H9 (cell line): ENCODE results near the gene NCOA1. TPM values are rescaled to one million over a fixed set of nuclear protein-coding genes. Genes with fewer than 3 reads are reported as not detected.

Experiments used
- DNase-seq: peaks from one replicate; pipeline ENCODE4 v3.0.0-alpha.2; 2017
- H2AFZ ChIP-seq: one replicate; pipeline ENCODE4 v1.6.1; 2013; ENCODE audit warnings: mild to moderate bottlenecking, low read length, control low read depth, moderate library complexity
- H2AK5ac ChIP-seq: 2 replicates; pipeline ENCODE4 v1.6.1; 2013; ENCODE audit warnings: low read length, control low read depth, mixed read lengths; ENCODE audit not compliant: insufficient read length
- H2BK120ac ChIP-seq: one replicate; pipeline ENCODE4 v1.6.1; 2013; ENCODE audit warnings: low read depth, mild to moderate bottlenecking, low read length, control low read depth, inconsistent platforms; ENCODE audit not compliant: poor library complexity, severe bottlenecking
- H2BK12ac ChIP-seq: 2 replicates; pipeline ENCODE4 v1.6.1; 2013; ENCODE audit warnings: low read length, control low read depth, mixed read lengths, low read depth; ENCODE audit not compliant: insufficient read length
- H2BK15ac ChIP-seq: 2 replicates; pipeline ENCODE4 v1.6.1; 2013; ENCODE audit warnings: low read depth, low read length, control low read depth
- H2BK20ac ChIP-seq: one replicate; pipeline ENCODE4 v1.6.1; 2013; ENCODE audit warnings: low read depth, mild to moderate bottlenecking, low read length, control low read depth, inconsistent platforms; ENCODE audit not compliant: poor library complexity, severe bottlenecking
- H2BK5ac ChIP-seq: 2 replicates; pipeline ENCODE4 v1.6.1; 2013; ENCODE audit warnings: low read length, control low read depth, mixed read lengths; ENCODE audit not compliant: insufficient read length
- H3K14ac ChIP-seq: 2 replicates; pipeline ENCODE4 v1.6.1; 2013; ENCODE audit warnings: low read length, control low read depth; ENCODE audit not compliant: insufficient read depth
- H3K18ac ChIP-seq: 2 replicates; pipeline ENCODE4 v1.6.1; 2013; ENCODE audit warnings: low read depth, mild to moderate bottlenecking, mixed read lengths, low read length, control low read depth; ENCODE audit not compliant: insufficient read length
- H3K23ac ChIP-seq: 2 replicates; pipeline ENCODE4 v1.6.1; 2013; ENCODE audit warnings: low read length, control low read depth, mixed read lengths, low read depth; ENCODE audit not compliant: insufficient read length
- H3K23me2 ChIP-seq: 2 replicates; pipeline ENCODE4 v1.6.1; 2013; ENCODE audit warnings: low read depth, mild to moderate bottlenecking, mixed read lengths, low read length, control low read depth; ENCODE audit not compliant: insufficient read length, poor library complexity, severe bottlenecking
- H3K27ac ChIP-seq: 2 replicates; pipeline ENCODE4 v1.5.1; 2013; ENCODE audit warnings: low read length, control low read depth, mixed read lengths, low read depth; ENCODE audit not compliant: insufficient read length
- H3K27me3 ChIP-seq: 2 replicates; pipeline ENCODE4 v1.6.1; 2013; ENCODE audit warnings: low read length, control low read depth, inconsistent platforms; ENCODE audit not compliant: insufficient read depth
- H3K4ac ChIP-seq: 2 replicates; pipeline ENCODE4 v1.6.1; 2013; ENCODE audit warnings: low read depth, mild to moderate bottlenecking, control low read depth, inconsistent platforms, low read length, moderate library complexity
- H3K4me1 ChIP-seq: 2 replicates; pipeline ENCODE4 v1.6.1; 2013; ENCODE audit warnings: low read length, control low read depth, inconsistent platforms; ENCODE audit not compliant: insufficient read depth
- H3K4me2 ChIP-seq: 2 replicates; pipeline ENCODE4 v1.6.1; 2013; ENCODE audit warnings: low read length, control low read depth, mixed read lengths; ENCODE audit not compliant: insufficient read length, insufficient read depth
- H3K56ac ChIP-seq: 2 replicates; pipeline ENCODE4 v1.6.1; 2013; ENCODE audit warnings: low read depth, mild to moderate bottlenecking, mixed read lengths, low read length, control low read depth; ENCODE audit not compliant: insufficient read length
- H3K79me1 ChIP-seq: 2 replicates; pipeline ENCODE4 v1.6.1; 2013; ENCODE audit warnings: low read depth, mild to moderate bottlenecking, moderate library complexity, low read length, control low read depth, inconsistent platforms; ENCODE audit not compliant: insufficient read depth, poor library complexity, severe bottlenecking
- H3K79me2 ChIP-seq: 2 replicates; pipeline ENCODE4 v1.6.1; 2013; ENCODE audit warnings: low read length, control low read depth, inconsistent platforms; ENCODE audit not compliant: insufficient read depth
- H3K9ac ChIP-seq: 2 replicates; pipeline ENCODE4 v1.6.1; 2013; ENCODE audit warnings: low read length, control low read depth, mixed read lengths; ENCODE audit not compliant: insufficient read length; ENCODE audit errors: extremely low read depth
- H3K9me3 ChIP-seq: one replicate; pipeline ENCODE4 v1.6.1; 2013; ENCODE audit warnings: low read depth, low read length, inconsistent platforms; ENCODE audit not compliant: control insufficient read depth
- H3T11ph ChIP-seq: one replicate; pipeline ENCODE4 v1.6.1; 2013; ENCODE audit warnings: mild to moderate bottlenecking, low read length, control low read depth, inconsistent platforms
- H4K20me1 ChIP-seq: one replicate; pipeline ENCODE4 v1.6.1; 2013; ENCODE audit not compliant: control insufficient read depth, insufficient read length, insufficient read depth
- H4K5ac ChIP-seq: 2 replicates; pipeline ENCODE4 v1.6.1; 2013; ENCODE audit warnings: low read depth, mild to moderate bottlenecking, mixed read lengths, low read length, control low read depth; ENCODE audit not compliant: insufficient read length
- H4K8ac ChIP-seq: replicated peaks from 2 replicates; pipeline ENCODE4 v1.6.1; 2013; ENCODE audit warnings: low read length, control low read depth, mixed read lengths, low read depth; ENCODE audit not compliant: insufficient read length
- H4K91ac ChIP-seq: 2 replicates; pipeline ENCODE4 v1.6.1; 2013; ENCODE audit warnings: low read depth, mild to moderate bottlenecking, moderate library complexity, mixed read lengths, low read length, control low read depth; ENCODE audit not compliant: insufficient read length
- H3K27ac Mint-ChIP-seq, 3 experiments: 2 replicates in 2 of 3; 3 replicates in 1 of 3; pipeline ENCODE4 v1.8.0; 2020 to 2021; ENCODE audit warnings: mixed read lengths in 3 of 3, mild to moderate bottlenecking in 1 of 3, moderate library complexity in 1 of 3
- H3K27me3 Mint-ChIP-seq: 2 replicates; pipeline ENCODE4 v1.8.0; 2021; ENCODE audit warnings: low read depth, mild to moderate bottlenecking, moderate library complexity, mixed read lengths
- H3K36me3 Mint-ChIP-seq, 3 experiments: 2 replicates in 2 of 3; 3 replicates in 1 of 3; pipeline ENCODE4 v1.8.0; 2020 to 2021; ENCODE audit warnings: low read depth in 3 of 3, mixed read lengths in 3 of 3; ENCODE audit not compliant: insufficient read depth in 1 of 3
- H3K4me1 Mint-ChIP-seq, 2 experiments: 2 replicates each; pipeline ENCODE4 v1.8.0; 2020; ENCODE audit warnings: mixed read lengths in 2 of 2
- H3K4me3 Mint-ChIP-seq, 2 experiments: 2 replicates in 1 of 2; 3 replicates in 1 of 2; pipeline ENCODE4 v1.8.0; 2020 to 2021; ENCODE audit warnings: mild to moderate bottlenecking in 2 of 2, mixed read lengths in 2 of 2, moderate library complexity in 1 of 2
- H3K9me3 Mint-ChIP-seq, 2 experiments: 2 replicates in 1 of 2; 3 replicates in 1 of 2; pipeline ENCODE4 v1.8.0; 2020; ENCODE audit warnings: mild to moderate bottlenecking in 2 of 2, mixed read lengths in 2 of 2, moderate library complexity in 1 of 2
- CTCF ChIP-seq: fragments of 200-600 bp; sonication (generic); conservative IDR thresholded peaks from 3 replicates; pipeline ENCODE4 v1.8.0; 2021; ENCODE audit warnings: antibody characterized with exemption, mild to moderate bottlenecking
- WGBS: extraction: QIAGEN DNeasy Blood & Tissue Kit; methylation state at CpG from one replicate; pipeline ENCODE4 v1.1.7; 2013; ENCODE audit warnings: missing lambda C conversion rate, low lambda C conversion rate, mixed read lengths; ENCODE audit not compliant: insufficient read length; ENCODE audit errors: extremely low coverage; 5-methylcytosine and 5-hydroxymethylcytosine counted together
- total RNA-seq: library from RNA; stranded (reverse); gene quantifications from 2 replicates; pipeline ENCODE4 v1.2.1, GENCODE V29; 2021

Gene NCOA1
- total RNA-seq, 1 experiment from 2014 or later, result 14.8 TPM

GRCh38 chr2:24509425-24509824, 18.4 kb downstream of the NCOA1 start:
- no CpG with 5 or more reads among the region's 1 CpG for WGBS
- no peak overlapping the region for H3K56ac ChIP-seq
- no peaks in the 10 kb centered on the region for H3K27me3 ChIP-seq
- no peak overlapping the region for H2AK5ac ChIP-seq
- H4K8ac ChIP-seq, result no peak overlapping the region
- H3K23me2 ChIP-seq, result no peaks in the 10 kb centered on the region
- Mint-ChIP-seq H3K27me3 (no peaks in the 10 kb centered on the region), H3K9me3 (no peaks in the 10 kb centered on the region), H3K36me3 (no peaks in the 10 kb centered on the region), H3K4me1 (no peaks in the 10 kb centered on the region; a peak in 1 of 4 replicates), H3K27ac (no peak overlapping the region), H3K4me3 (no peak overlapping the region)
- H3K4me2 ChIP-seq, result no peak overlapping the region
- no peak overlapping the region for H3K14ac ChIP-seq
- H2AFZ ChIP-seq, result no peak overlapping the region
- H3K4me1 ChIP-seq, result no peaks in the 10 kb centered on the region; the same call in 1 of the 2 replicates
- H2BK20ac ChIP-seq, result no peak overlapping the region
- H4K20me1 ChIP-seq, result no peaks in the 10 kb centered on the region
- H2BK120ac ChIP-seq, result no peak overlapping the region
- no peak overlapping the region for H3T11ph ChIP-seq
- no peak overlapping the region for H3K23ac ChIP-seq
- H2BK15ac ChIP-seq, result no peak overlapping the region
- no peak overlapping the region for H3K4ac ChIP-seq
- no peaks in the 10 kb centered on the region for H3K79me2 ChIP-seq
- H2BK5ac ChIP-seq, result no peak overlapping the region
- TF ChIP-seq CTCF, result no peak
- H3K18ac ChIP-seq, result no peak overlapping the region
- H4K91ac ChIP-seq, result no peak overlapping the region
- no peak for DNase-seq
- no peaks in the 10 kb centered on the region for H3K9me3 ChIP-seq
- H4K5ac ChIP-seq, result no peak overlapping the region
- no peak overlapping the region for H3K9ac ChIP-seq
- no peaks in the 10 kb centered on the region for H3K79me1 ChIP-seq
- no peak overlapping the region for H2BK12ac ChIP-seq
- H3K27ac ChIP-seq, result no peak overlapping the region
